Activated naive CD4-positive, alpha-beta T cell (primary cell): Measurements from ENCODE around the gene CCDC32.

ENCODE experiments used
- DNase-seq, 4 experiments: peaks; one replicate each; lab custom pipeline; 2025; lab: John Stamatoyannopoulos, UW

Gene CCDC32

GRCh38 chr15:40511472-40512133, 53.2 kb downstream of the CCDC32 start:
- peak in 1 of 4 experiments; percentile 3 for DNase-seq

GRCh38 chr15:40511093-40511471, 53.8 kb downstream of the CCDC32 start:
- no peak for DNase-seq

DNA sequence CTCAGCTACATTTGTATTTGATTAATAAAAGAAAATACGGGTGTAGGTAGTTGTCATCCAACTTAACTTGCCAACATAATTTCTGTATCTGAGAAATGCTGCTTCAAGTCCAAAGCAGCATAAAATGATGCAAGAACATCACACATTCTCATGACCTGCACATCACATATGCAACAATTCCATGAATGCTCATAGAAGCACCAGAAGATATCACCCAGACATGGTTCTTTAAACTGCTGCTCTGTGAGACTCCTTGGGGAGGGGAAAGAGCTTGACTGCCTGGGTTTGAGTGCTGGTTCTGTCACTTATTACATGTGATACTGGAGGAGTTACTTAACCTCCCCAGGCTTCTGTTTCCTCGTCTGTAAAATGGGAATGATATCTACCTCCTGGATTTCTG, 54.6 kb downstream of the CCDC32 start:
- no peak for DNase-seq

GRCh38 chr15:40508216-40508615, 56.6 kb downstream of the CCDC32 start:
- DNase-seq, result no peak

DNA sequence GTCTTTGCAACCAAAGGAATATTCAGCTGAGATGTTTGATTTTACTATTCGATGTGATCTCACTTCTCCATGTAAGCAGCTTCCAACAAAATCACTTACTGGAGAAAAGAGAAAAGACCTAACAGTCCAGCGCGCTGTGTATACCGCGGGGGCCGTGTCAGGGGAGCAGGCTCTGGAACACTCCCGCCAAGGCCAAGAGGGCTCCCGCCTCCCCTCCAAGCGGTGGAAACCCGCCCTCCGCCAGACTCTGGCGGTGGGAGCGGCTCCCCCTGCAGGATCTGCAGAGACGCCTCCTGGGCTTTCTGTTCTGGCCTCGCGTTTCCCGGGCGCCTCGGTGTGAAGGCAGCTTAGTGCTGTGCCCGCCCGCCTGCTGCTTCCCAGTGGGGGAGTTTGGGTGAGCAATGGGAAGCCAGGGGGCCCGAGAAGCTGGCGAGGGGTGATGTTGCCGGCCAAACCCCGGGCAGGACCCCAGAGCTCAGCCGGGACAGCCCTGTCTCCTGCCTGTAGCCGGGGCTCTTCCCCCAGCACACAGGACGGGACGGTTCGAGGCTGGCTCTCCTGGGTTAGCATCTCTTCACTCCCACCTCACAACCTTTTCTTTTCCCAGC, 57.8 kb downstream of the CCDC32 start:
- peak; percentile 13 to 50 (median 34) for DNase-seq
